Hepatocyte (in vitro differentiated cells): ENCODE measurements around the gene FHIP1B. TPM values are rescaled to one million over a fixed set of nuclear protein-coding genes. Genes with fewer than 3 reads are reported as not detected.

Experiments used
- DNase-seq: peaks from one replicate; pipeline ENCODE4 v3.0.0-alpha.2; 2016; ENCODE audit warnings: low spot score
- H2AFZ ChIP-seq: fragments of 200-600 bp; sonication (generic); 2 replicates; pipeline ENCODE4 v1.6.0; 2016; ENCODE audit warnings: antibody characterized with exemption, mild to moderate bottlenecking
- H3K27ac ChIP-seq: fragments of 200-600 bp; sonication (generic); 2 replicates; pipeline ENCODE4 v1.5.1; 2016; ENCODE audit warnings: mild to moderate bottlenecking
- H3K27me3 ChIP-seq: fragments of 200-600 bp; sonication (generic); 2 replicates; pipeline ENCODE4 v1.6.1; 2016
- H3K36me3 ChIP-seq: fragments of 200-600 bp; sonication (generic); replicated peaks from 2 replicates; pipeline ENCODE4 v1.5.1; 2016; ENCODE audit warnings: low read depth; ENCODE audit not compliant: insufficient read depth
- H3K4me1 ChIP-seq: fragments of 200-600 bp; sonication (generic); 2 replicates; pipeline ENCODE4 v1.5.1; 2016; ENCODE audit warnings: mild to moderate bottlenecking, moderate library complexity; ENCODE audit not compliant: insufficient read depth
- H3K4me2 ChIP-seq: fragments of 200-600 bp; sonication (generic); 2 replicates; pipeline ENCODE4 v1.6.0; 2016
- H3K4me3 ChIP-seq: fragments of 200-600 bp; sonication (generic); 2 replicates; pipeline ENCODE4 v1.5.1; 2016; ENCODE audit warnings: mild to moderate bottlenecking
- H3K79me2 ChIP-seq: fragments of 200-600 bp; sonication (generic); 2 replicates; pipeline ENCODE4 v1.6.0; 2017; ENCODE audit warnings: mild to moderate bottlenecking
- H3K9me2 ChIP-seq: fragments of 200-600 bp; sonication (generic); replicated peaks from 2 replicates; pipeline ENCODE4 v1.6.0; 2017; ENCODE audit warnings: mild to moderate bottlenecking; ENCODE audit not compliant: insufficient read depth
- H3K9me3 ChIP-seq: fragments of 200-600 bp; sonication (generic); 2 replicates; pipeline ENCODE4 v1.5.1; 2016; ENCODE audit warnings: low read depth, mild to moderate bottlenecking
- H4K20me1 ChIP-seq: fragments of 200-600 bp; sonication (generic); 2 replicates; pipeline ENCODE4 v1.6.0; 2016; ENCODE audit warnings: mild to moderate bottlenecking; ENCODE audit not compliant: insufficient read depth, poor library complexity, severe bottlenecking
- CTCF ChIP-seq: fragments of 200-600 bp; sonication (generic); IDR thresholded peaks from 2 replicates; pipeline ENCODE4 v1.5.1; 2016; ENCODE audit warnings: antibody characterized with exemption, mild to moderate bottlenecking; ENCODE audit not compliant: poor library complexity
- EZH2 ChIP-seq: fragments of 200-600 bp; sonication (generic); IDR thresholded peaks from 2 replicates; pipeline ENCODE4 v1.6.1; 2016; ENCODE audit warnings: antibody characterized with exemption, mild to moderate bottlenecking, borderline replicate concordance
- EZH2phosphoT487 ChIP-seq: fragments of 200-600 bp; sonication (generic); IDR thresholded peaks from one replicate; pipeline ENCODE4 v1.6.1; 2018; ENCODE audit warnings: antibody characterized with exemption, mild to moderate bottlenecking, low read depth, moderate library complexity; ENCODE audit not compliant: unreplicated experiment, severe bottlenecking
- WGBS: methylation state at CpG from one replicate; pipeline ENCODE4 v1.1.6; 2016; ENCODE audit warnings: low lambda C conversion rate; ENCODE audit errors: missing lambda C conversion rate; 5-methylcytosine and 5-hydroxymethylcytosine counted together
- polyA plus RNA-seq: library from polyadenylated mRNA; unstranded; fragments of >200 nt; fragmentation: Nextera tagmentation; extraction: Ambion mirVana; gene quantifications from 2 replicates; pipeline ENCODE4 v1.2.1, GENCODE V29; 2016
- total RNA-seq: library from RNA; depleted of rRNA; stranded (reverse); fragments of >200 nt; gene quantifications from 2 replicates; pipeline ENCODE4 v1.2.3, GENCODE V29; 2014

FHIP1B gene
- total and polyA plus RNA-seq, 2 experiments from 2014 or later, result 27.7 to 31.5 TPM

- 67% methylated on average over 1 of the region's 1 CpG for WGBS
- H3K4me1 ChIP-seq, result no peaks in the 10 kb centered on the region
- H2AFZ ChIP-seq, result no peak overlapping the region
- no peaks in the 10 kb centered on the region for H3K79me2 ChIP-seq
- H3K27me3 ChIP-seq, result no peaks in the 10 kb centered on the region
- H3K9me3 ChIP-seq, result no peaks in the 10 kb centered on the region
- no peaks in the 10 kb centered on the region for H3K36me3 ChIP-seq
- TF ChIP-seq EZH2 (no peak), CTCF (no peak), EZH2phosphoT487 (no peak)
- no peak overlapping the region for H3K27ac ChIP-seq
- no peak for DNase-seq
- H3K4me2 ChIP-seq, result no peak overlapping the region
- no peaks in the 10 kb centered on the region for H3K9me2 ChIP-seq
- no peaks in the 10 kb centered on the region for H4K20me1 ChIP-seq
- H3K4me3 ChIP-seq, result no peak overlapping the region
These were observed 40.3 kb downstream of the FHIP1B start for GRCh38 chr11:6194065-6194581.

- no peaks in the 10 kb centered on the region for H3K9me2 ChIP-seq
- no peaks in the 10 kb centered on the region for H3K9me3 ChIP-seq
- no peak overlapping the region for H3K4me3 ChIP-seq
- H3K36me3 ChIP-seq, result no peaks in the 10 kb centered on the region
- TF ChIP-seq EZH2phosphoT487, result no peak
- no peak for TF ChIP-seq CTCF
- no peak for TF ChIP-seq EZH2
- H4K20me1 ChIP-seq, result no peaks in the 10 kb centered on the region
- no peaks in the 10 kb centered on the region for H3K27me3 ChIP-seq
- H3K79me2 ChIP-seq, result no peaks in the 10 kb centered on the region
- H2AFZ ChIP-seq, result no peak overlapping the region
- no peaks in the 10 kb centered on the region for H3K4me1 ChIP-seq
- H3K4me2 ChIP-seq, result no peak overlapping the region
- no peak overlapping the region for H3K27ac ChIP-seq
- no peak for DNase-seq
These were observed 42.7 kb downstream of the FHIP1B start for GRCh38 chr11:6191742-6192141.

GRCh38 chr11:6175440-6175839 is 59.0 kb downstream of the FHIP1B start:
- no peaks in the 10 kb centered on the region for H3K79me2 ChIP-seq
- H3K9me3 ChIP-seq, result no peaks in the 10 kb centered on the region
- no peak overlapping the region for H3K27ac ChIP-seq
- no peak overlapping the region for H2AFZ ChIP-seq
- TF ChIP-seq EZH2 (no peak), CTCF (no peak), EZH2phosphoT487 (no peak)
- 46% methylated on average over 2 of the region's 2 CpGs for WGBS
- no peaks in the 10 kb centered on the region for H3K9me2 ChIP-seq
- no peaks in the 10 kb centered on the region for H3K27me3 ChIP-seq
- H4K20me1 ChIP-seq, result no peaks in the 10 kb centered on the region
- no peak for DNase-seq
- H3K4me2 ChIP-seq, result no peak overlapping the region
- no peak overlapping the region for H3K4me3 ChIP-seq
- H3K36me3 ChIP-seq, result no peaks in the 10 kb centered on the region
- H3K4me1 ChIP-seq, result no peaks in the 10 kb centered on the region

- DNase-seq, result no peak
- Histone ChIP-seq H3K27ac (no peak within 1 kb of the TSS), H3K4me3 (no peak within 1 kb of the TSS), H3K9me2 (no peaks in the 10 kb centered on the region), H4K20me1 (no peaks in the 10 kb centered on the region), H3K4me2 (no peak within 1 kb of the TSS), H3K36me3 (no peaks in the 10 kb centered on the region), H2AFZ (no peak within 1 kb of the TSS), H3K79me2 (no peaks in the 10 kb centered on the region), H3K9me3 (no peaks in the 10 kb centered on the region), H3K4me1 (no peaks in the 10 kb centered on the region), H3K27me3 (no peaks in the 10 kb centered on the region)
- no peak for TF ChIP-seq EZH2
- no peak for TF ChIP-seq CTCF
- no peak for TF ChIP-seq EZH2phosphoT487
- WGBS, result 77% methylated on average over 1 of the region's 1 CpG
These were observed 64.2 kb downstream of the FHIP1B start, which contains the start of gene OR52B2 for GRCh38 chr11:6170226-6170625. OR52B2 (minus strand) TSS chr11:6170326; CDS start chr11:6170326, 0 bp downstream.
